Measurements from ENCODE around the gene CENATAC.
"Not testable (repeated sequence)": the region's sequence is repeated elsewhere in the genome, so short reads cannot be mapped to it uniquely, and the experiment has no call there.

The CENATAC gene

DNA sequence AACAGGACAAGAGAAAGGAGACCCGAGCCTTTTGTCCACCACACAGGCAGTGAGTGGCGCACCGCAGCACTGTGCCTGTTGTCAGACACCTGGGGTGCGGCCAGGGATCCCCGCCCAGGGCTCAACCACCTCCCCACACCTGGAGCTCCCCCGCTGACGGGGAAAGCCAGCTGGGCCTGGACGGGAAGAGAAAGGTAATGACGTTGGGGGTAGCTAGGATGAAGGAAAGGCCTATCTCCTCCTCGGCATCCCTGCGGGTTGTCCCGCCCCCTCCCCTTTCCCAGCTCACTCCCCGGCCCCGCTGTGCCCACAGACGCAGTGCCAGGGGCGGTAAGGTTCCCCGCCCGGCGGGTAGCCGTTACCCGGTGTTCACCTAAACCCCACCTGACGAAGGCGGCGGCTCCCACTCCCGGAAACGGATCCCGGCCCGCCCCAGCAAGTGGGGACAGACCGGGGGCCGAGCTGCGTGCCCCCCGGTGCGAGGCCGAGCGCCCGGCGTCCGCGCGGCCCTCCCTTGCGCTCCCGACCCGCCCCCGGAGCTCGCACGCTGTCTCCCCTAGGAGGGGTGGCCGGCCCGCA is 58.6 kb downstream of the CENATAC start:
- no peak for DNase-seq

DNA sequence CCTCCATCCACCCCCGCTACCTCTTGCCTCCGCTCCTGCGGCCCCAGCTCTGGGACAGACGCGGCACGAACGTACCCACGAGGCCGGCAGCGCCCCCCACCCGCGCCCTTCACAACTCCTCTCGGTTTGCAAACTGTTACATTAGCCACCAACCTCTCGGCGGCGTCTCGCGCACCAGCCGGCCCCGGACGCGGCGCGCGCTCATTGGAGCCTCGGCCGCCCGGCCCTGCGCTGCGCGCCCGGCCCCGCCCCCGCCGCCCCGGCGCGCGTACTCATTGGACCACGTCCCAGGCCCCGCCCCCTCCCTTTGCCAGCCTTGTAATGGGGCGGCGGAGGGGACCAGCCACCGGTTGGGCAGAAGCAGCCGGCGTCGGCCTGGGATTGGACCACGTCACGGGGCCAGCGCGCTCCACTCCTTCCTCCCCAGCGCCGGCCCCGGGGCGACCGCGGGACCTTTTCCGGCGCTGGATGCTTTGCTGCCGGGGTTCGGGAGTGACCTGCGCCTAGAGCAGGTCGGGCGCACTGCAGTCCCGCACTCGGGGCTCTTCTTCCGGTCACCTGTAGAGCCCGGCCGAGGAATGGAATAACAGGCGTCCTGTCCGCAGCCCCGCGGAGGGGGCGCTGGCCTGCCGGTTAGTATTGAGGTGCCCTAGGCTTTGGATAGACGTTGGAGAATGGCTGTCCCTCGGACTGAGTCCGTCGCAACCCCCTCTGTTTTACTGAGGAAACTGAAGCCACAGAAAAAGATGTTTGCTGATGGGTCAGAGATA is 59.2 kb downstream of the CENATAC start, which contains the start of gene HYOU1:
Gene HYOU1 (minus strand): TSS at position 206 of the 770 bp plus-strand sequence. CDS start 1,045 bp downstream, outside the sequence.
- DNase-seq = peak; percentile 98 to 100 (median 100)

DNA sequence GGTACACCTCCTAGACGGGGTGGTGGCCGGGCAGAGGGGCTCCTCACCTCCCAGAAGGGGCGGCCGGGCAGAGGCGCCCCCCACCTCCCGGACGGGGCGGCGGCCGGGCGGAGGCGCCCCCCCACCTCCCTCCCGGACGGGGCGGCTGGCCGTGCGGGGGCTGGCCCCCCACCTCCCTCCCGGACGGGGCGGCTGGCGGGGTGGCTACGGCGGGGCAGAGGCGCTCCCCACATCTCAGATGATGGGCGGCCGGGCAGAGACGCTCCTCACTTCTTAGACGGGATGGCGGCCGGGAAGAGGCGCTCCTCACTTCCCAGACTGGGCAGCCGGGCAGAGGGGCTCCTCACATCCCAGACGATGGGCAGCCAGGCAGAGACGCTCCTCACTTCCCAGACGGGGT is 61.2 kb downstream of the CENATAC start:
- DNase-seq = not testable (repeated sequence)

DNA sequence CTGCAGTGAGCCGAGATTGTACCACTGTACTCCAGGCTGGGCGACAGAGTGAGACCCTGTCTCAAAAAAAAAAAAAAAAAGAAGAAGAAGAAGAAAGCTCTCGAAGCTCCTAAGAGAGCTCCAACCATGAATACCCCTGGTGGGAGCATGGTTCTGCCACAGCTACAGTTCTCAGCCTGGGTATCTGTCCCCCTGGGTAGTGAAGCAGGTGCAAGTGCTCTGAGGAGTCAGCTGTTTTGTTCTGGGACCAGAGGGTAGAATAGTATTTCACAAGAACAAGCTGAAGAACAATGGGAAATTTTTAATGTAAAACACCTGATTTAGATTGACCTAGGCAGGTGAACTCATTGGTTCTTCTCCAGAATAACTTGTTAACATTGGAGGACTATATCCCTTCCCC is 63.3 kb downstream of the CENATAC start:
- DNase-seq = no peak

DNA sequence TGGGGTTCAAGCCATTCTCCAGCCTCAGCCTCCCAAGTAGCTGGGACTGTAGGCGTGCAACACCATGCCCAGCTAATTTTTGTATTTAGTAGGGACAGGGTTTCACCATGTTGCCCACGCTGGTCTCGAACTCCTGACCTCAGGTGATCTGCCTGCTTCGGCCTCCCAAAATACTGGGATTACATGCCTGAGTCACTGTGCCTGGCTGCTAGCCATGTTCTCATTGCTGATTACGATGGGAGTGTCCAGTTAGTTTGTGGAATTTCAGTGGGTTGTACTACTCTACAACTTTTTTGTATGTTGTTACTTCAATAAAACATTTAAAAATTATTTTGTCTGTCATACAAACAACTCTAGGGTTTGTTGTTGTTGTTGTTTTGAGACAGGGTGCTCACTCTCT is 64.8 kb downstream of the CENATAC start:
- DNase-seq = no peak

DNA sequence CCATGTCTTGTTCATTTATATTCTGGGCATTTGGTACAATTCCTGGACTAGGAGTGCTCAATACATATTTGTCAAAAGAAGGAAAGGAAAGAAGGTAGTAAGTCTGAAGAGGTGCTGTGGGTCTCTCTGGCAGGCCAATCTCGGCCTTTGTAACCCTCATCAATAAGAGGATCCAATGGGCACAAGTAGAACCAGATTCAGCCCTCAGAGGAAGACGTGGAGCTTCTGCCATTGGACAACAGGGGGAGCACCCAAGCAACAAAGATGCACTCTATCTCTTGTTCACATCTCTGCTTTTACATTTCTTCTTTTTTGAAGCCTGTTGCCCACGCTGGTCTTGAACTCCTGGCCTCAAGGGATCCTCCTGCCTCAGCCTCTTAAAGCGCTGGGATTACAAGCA is 67.4 kb downstream of the CENATAC start:
- DNase-seq = peak; percentile 53 to 64 (median 60)
